ENCODE results near the gene IL20RB. TPM values are rescaled to one million over a fixed set of nuclear protein-coding genes. Genes with fewer than 3 reads are reported as not detected.

Gene IL20RB
- polyA plus RNA-seq, 2 donors: 83.2 to 85.1 TPM

- Histone ChIP-seq H3K36me3 (ENCODE audit: control insufficient read depth in 2 of 2, insufficient read depth in 2 of 2, low read length in 1 of 2) (peaks cover 0 to 4% of the 10 kb centered on the region in 2 donors), H3K4me1 (ENCODE audit: control insufficient read depth in 2 of 2, insufficient read depth in 2 of 2, low read length in 1 of 2) (no peaks in the 10 kb centered on the region), H3K27ac (ENCODE audit: low read depth in 2 of 2, low read length in 1 of 2) (no peak overlapping the region)
These were observed 81.8 kb downstream of the IL20RB start for GRCh38 chr3:137039570-137039969.

GRCh38 chr3:137041251-137041650 is 83.5 kb downstream of the IL20RB start:
- H3K27me3 ChIP-seq (ENCODE audit: control insufficient read depth in 1 of 2, insufficient read depth in 2 of 2, low read length in 2 of 2): no peaks in the 10 kb centered on the region
- H3K4me3 ChIP-seq (ENCODE audit: low read depth in 1 of 2, low read length in 2 of 2): no peak overlapping the region
- H3K27ac ChIP-seq (ENCODE audit: low read depth in 2 of 2, low read length in 1 of 2): no peak overlapping the region
- no peaks in the 10 kb centered on the region for H3K4me1 ChIP-seq (ENCODE audit: control insufficient read depth in 2 of 2, insufficient read depth in 2 of 2, low read length in 1 of 2)
- 82 to 85% methylated on average over 2 of the region's 2 CpGs for WGBS, 2 donors
- H3K9me3 ChIP-seq (ENCODE audit: control insufficient read depth in 2 of 2, insufficient read depth in 1 of 2, low read depth in 1 of 2, low read length in 1 of 2): no peaks in the 10 kb centered on the region
- peaks cover 0 to 6% of the 10 kb centered on the region in 2 donors for H3K36me3 ChIP-seq (ENCODE audit: control insufficient read depth in 2 of 2, insufficient read depth in 2 of 2, low read length in 1 of 2)

More at GRCh38 chr3:137039570-137039969, 81.8 kb downstream of the IL20RB start:
- H3K27me3 ChIP-seq (ENCODE audit: control insufficient read depth in 1 of 2, insufficient read depth in 2 of 2, low read length in 2 of 2): no peaks in the 10 kb centered on the region
- no peak overlapping the region for H3K4me3 ChIP-seq (ENCODE audit: low read depth in 1 of 2, low read length in 2 of 2)
- no peaks in the 10 kb centered on the region for H3K9me3 ChIP-seq (ENCODE audit: control insufficient read depth in 2 of 2, insufficient read depth in 1 of 2, low read depth in 1 of 2, low read length in 1 of 2)

GRCh38 chr3:137041686-137042085 is 83.9 kb downstream of the IL20RB start:
- Histone ChIP-seq H3K27me3 (ENCODE audit: control insufficient read depth in 1 of 2, insufficient read depth in 2 of 2, low read length in 2 of 2) (no peaks in the 10 kb centered on the region), H3K36me3 (ENCODE audit: control insufficient read depth in 2 of 2, insufficient read depth in 2 of 2, low read length in 1 of 2) (peaks cover 0 to 6% of the 10 kb centered on the region in 2 donors), H3K9me3 (ENCODE audit: control insufficient read depth in 2 of 2, insufficient read depth in 1 of 2, low read depth in 1 of 2, low read length in 1 of 2) (no peaks in the 10 kb centered on the region), H3K27ac (ENCODE audit: low read depth in 2 of 2, low read length in 1 of 2) (no peak overlapping the region), H3K4me1 (ENCODE audit: control insufficient read depth in 2 of 2, insufficient read depth in 2 of 2, low read length in 1 of 2) (no peaks in the 10 kb centered on the region), H3K4me3 (ENCODE audit: low read depth in 1 of 2, low read length in 2 of 2) (no peak overlapping the region)
- 75 to 90% methylated on average over 4 of the region's 4 CpGs for WGBS, 2 donors

- Histone ChIP-seq H3K27ac (ENCODE audit: low read depth in 2 of 2, low read length in 1 of 2) (no peak overlapping the region), H3K4me1 (ENCODE audit: control insufficient read depth in 2 of 2, insufficient read depth in 2 of 2, low read length in 1 of 2) (no peaks in the 10 kb centered on the region), H3K27me3 (ENCODE audit: control insufficient read depth in 1 of 2, insufficient read depth in 2 of 2, low read length in 2 of 2) (no peaks in the 10 kb centered on the region), H3K4me3 (ENCODE audit: low read depth in 1 of 2, low read length in 2 of 2) (no peak overlapping the region), H3K9me3 (ENCODE audit: control insufficient read depth in 2 of 2, insufficient read depth in 1 of 2, low read depth in 1 of 2, low read length in 1 of 2) (no peaks in the 10 kb centered on the region), H3K36me3 (ENCODE audit: control insufficient read depth in 2 of 2, insufficient read depth in 2 of 2, low read length in 1 of 2) (peaks cover 0 to 6% of the 10 kb centered on the region in 2 donors)
- WGBS, 2 donors: 72 to 76% methylated on average over 4 of the region's 4 CpGs
These were observed 89.0 kb downstream of the IL20RB start for GRCh38 chr3:137046747-137047146.

GRCh38 chr3:137047240-137047639 is 89.5 kb downstream of the IL20RB start:
- H3K9me3 ChIP-seq (ENCODE audit: control insufficient read depth in 2 of 2, insufficient read depth in 1 of 2, low read depth in 1 of 2, low read length in 1 of 2): no peaks in the 10 kb centered on the region
- WGBS, 2 donors: 71 to 77% methylated on average over 4 of the region's 4 CpGs
- H3K27ac ChIP-seq (ENCODE audit: low read depth in 2 of 2, low read length in 1 of 2): no peak overlapping the region
- H3K36me3 ChIP-seq (ENCODE audit: control insufficient read depth in 2 of 2, insufficient read depth in 2 of 2, low read length in 1 of 2): peaks cover 0 to 6% of the 10 kb centered on the region in 2 donors
- no peaks in the 10 kb centered on the region for H3K27me3 ChIP-seq (ENCODE audit: control insufficient read depth in 1 of 2, insufficient read depth in 2 of 2, low read length in 2 of 2)
- no peak overlapping the region for H3K4me3 ChIP-seq (ENCODE audit: low read depth in 1 of 2, low read length in 2 of 2)
- H3K4me1 ChIP-seq (ENCODE audit: control insufficient read depth in 2 of 2, insufficient read depth in 2 of 2, low read length in 1 of 2): no peaks in the 10 kb centered on the region

GRCh38 chr3:137050281-137050680 is 92.5 kb downstream of the IL20RB start:
- no peaks in the 10 kb centered on the region for H3K27me3 ChIP-seq (ENCODE audit: control insufficient read depth in 1 of 2, insufficient read depth in 2 of 2, low read length in 2 of 2)
- H3K27ac ChIP-seq (ENCODE audit: low read depth in 2 of 2, low read length in 1 of 2): no peak overlapping the region
- H3K4me3 ChIP-seq (ENCODE audit: low read depth in 1 of 2, low read length in 2 of 2): no peak overlapping the region
- H3K4me1 ChIP-seq (ENCODE audit: control insufficient read depth in 2 of 2, insufficient read depth in 2 of 2, low read length in 1 of 2): no peaks in the 10 kb centered on the region
- H3K9me3 ChIP-seq (ENCODE audit: control insufficient read depth in 2 of 2, insufficient read depth in 1 of 2, low read depth in 1 of 2, low read length in 1 of 2): no peaks in the 10 kb centered on the region
- H3K36me3 ChIP-seq (ENCODE audit: control insufficient read depth in 2 of 2, insufficient read depth in 2 of 2, low read length in 1 of 2): peaks cover 0 to 4% of the 10 kb centered on the region in 2 donors
- 64 to 79% methylated on average over 3 of the region's 3 CpGs for WGBS, 2 donors

GRCh38 chr3:137052298-137052697 is 94.5 kb downstream of the IL20RB start:
- H3K27ac ChIP-seq (ENCODE audit: low read depth in 2 of 2, low read length in 1 of 2): no peak overlapping the region
- no peak overlapping the region for H3K4me3 ChIP-seq (ENCODE audit: low read depth in 1 of 2, low read length in 2 of 2)
- no peaks in the 10 kb centered on the region for H3K27me3 ChIP-seq (ENCODE audit: control insufficient read depth in 1 of 2, insufficient read depth in 2 of 2, low read length in 2 of 2)
- WGBS, 2 donors: 67 to 84% methylated on average over 1 of the region's 1 CpG
- no peaks in the 10 kb centered on the region for H3K9me3 ChIP-seq (ENCODE audit: control insufficient read depth in 2 of 2, insufficient read depth in 1 of 2, low read depth in 1 of 2, low read length in 1 of 2)
- peaks cover 0 to 4% of the 10 kb centered on the region in 2 donors for H3K36me3 ChIP-seq (ENCODE audit: control insufficient read depth in 2 of 2, insufficient read depth in 2 of 2, low read length in 1 of 2)
- peaks cover 0 to 2% of the 10 kb centered on the region in 2 donors for H3K4me1 ChIP-seq (ENCODE audit: control insufficient read depth in 2 of 2, insufficient read depth in 2 of 2, low read length in 1 of 2)

Other genes starting within 250 kb of the IL20RB start
- gene STAG1, start 205.6 kb upstream of the IL20RB start, polyA plus RNA-seq: 1 to 10 TPM; 7.1 to 8.3 TPM
- gene SLC35G2, start 138.9 kb upstream of the IL20RB start, polyA plus RNA-seq: 1 to 10 TPM; 1.1 to 1.3 TPM
- gene NCK1, start 95.8 kb upstream of the IL20RB start, polyA plus RNA-seq: 10 to 100 TPM; 23.3 to 37.0 TPM

All from esophagus (tissue), 2 donors.